Sigmoid colon (tissue), 4 donors: ENCODE data around the gene RPGRIP1.

ENCODE experiments used
- EP300 ChIP-seq, 4 donors: sonication (generic); formaldehyde crosslinking; IDR thresholded peaks; one replicate each; pipeline ENCODE4 v1.6.1; 2017; ENCODE audit warnings: antibody characterized with exemption in 4 of 4
- POLR2A ChIP-seq, 2 donors: fragments of 450-650 bp; IDR thresholded peaks; one replicate each; pipeline ENCODE4 v1.6.1; 2016; ENCODE audit warnings: antibody characterized with exemption in 2 of 2, mild to moderate bottlenecking in 2 of 2, moderate library complexity in 2 of 2
- POLR2AphosphoS5 ChIP-seq, 4 donors: sonication (generic); formaldehyde crosslinking; IDR thresholded peaks; one replicate each; pipeline ENCODE4 v1.6.1; 2017; ENCODE audit warnings: antibody characterized with exemption in 4 of 4
- TF ChIP-seq, protein P1 (sequence below), 4 experiments: fragments of 450-650 bp in 3 of 4; fragments of 200-600 bp in 1 of 4; IDR thresholded peaks; one replicate each; pipeline ENCODE4 v1.5.1; 2016 to 2019; ENCODE audit warnings: antibody characterized with exemption in 4 of 4, mild to moderate bottlenecking in 3 of 4, moderate library complexity in 2 of 4

DNA sequence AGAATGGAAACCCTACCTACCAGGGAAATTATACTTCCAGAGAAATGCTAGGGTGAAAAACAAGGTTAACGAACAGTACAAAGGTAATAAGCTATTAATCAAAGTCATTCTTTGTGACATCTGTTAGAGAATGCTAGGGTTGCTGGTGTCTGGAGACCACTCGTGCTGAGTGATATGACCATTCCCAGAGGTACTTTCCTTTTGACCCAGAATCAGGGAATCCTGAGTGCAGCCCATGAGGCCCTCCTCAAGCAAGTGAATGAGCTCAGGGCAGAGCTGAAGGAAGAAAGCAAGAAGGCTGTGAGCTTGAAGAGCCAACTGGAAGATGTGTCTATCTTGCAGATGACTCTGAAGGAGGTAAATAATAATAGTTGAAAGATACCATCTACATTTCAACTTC is 31.7 kb downstream of the RPGRIP1 start:
- TF ChIP-seq, protein P1, sequence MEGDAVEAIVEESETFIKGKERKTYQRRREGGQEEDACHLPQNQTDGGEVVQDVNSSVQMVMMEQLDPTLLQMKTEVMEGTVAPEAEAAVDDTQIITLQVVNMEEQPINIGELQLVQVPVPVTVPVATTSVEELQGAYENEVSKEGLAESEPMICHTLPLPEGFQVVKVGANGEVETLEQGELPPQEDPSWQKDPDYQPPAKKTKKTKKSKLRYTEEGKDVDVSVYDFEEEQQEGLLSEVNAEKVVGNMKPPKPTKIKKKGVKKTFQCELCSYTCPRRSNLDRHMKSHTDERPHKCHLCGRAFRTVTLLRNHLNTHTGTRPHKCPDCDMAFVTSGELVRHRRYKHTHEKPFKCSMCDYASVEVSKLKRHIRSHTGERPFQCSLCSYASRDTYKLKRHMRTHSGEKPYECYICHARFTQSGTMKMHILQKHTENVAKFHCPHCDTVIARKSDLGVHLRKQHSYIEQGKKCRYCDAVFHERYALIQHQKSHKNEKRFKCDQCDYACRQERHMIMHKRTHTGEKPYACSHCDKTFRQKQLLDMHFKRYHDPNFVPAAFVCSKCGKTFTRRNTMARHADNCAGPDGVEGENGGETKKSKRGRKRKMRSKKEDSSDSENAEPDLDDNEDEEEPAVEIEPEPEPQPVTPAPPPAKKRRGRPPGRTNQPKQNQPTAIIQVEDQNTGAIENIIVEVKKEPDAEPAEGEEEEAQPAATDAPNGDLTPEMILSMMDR (IDR thresholded peaks at IDR 0.05): no peak
- TF ChIP-seq POLR2A (IDR thresholded peaks at IDR 0.05) (no peak), EP300 (IDR thresholded peaks at IDR 0.05) (no peak), POLR2AphosphoS5 (IDR thresholded peaks at IDR 0.05) (no peak)
